DOHH2 (cell line): Measurements from ENCODE around the gene ZNF474.

Source experiments
- H3F3A ChIP-seq: fragments of 200-600 bp; sonication (generic), shearing (Covaris generic); 2 replicates; pipeline ENCODE4 v1.6.0; 2016; ENCODE audit warnings: antibody characterized with exemption, mild to moderate bottlenecking; ENCODE audit not compliant: control insufficient read depth, insufficient read depth
- H3K27ac ChIP-seq: fragments of 200-600 bp; sonication (generic); 2 replicates; pipeline ENCODE4 v1.5.1; 2014; ENCODE audit warnings: low read depth, mild to moderate bottlenecking, low read length, moderate library complexity
- H3K27me3 ChIP-seq: fragments of 200-600 bp; sonication (generic); 2 replicates; pipeline ENCODE4 v1.6.1; 2014; ENCODE audit warnings: mild to moderate bottlenecking, low read length, mixed read lengths; ENCODE audit not compliant: control insufficient read depth
- H3K36me3 ChIP-seq: fragments of 200-600 bp; sonication (generic); 2 replicates; pipeline ENCODE4 v1.6.1; 2014; ENCODE audit warnings: mild to moderate bottlenecking, low read length, moderate library complexity, mixed read lengths; ENCODE audit not compliant: control insufficient read depth
- H3K4me1 ChIP-seq: fragments of 200-600 bp; sonication (generic); 2 replicates; pipeline ENCODE4 v1.6.1; 2014; ENCODE audit warnings: mild to moderate bottlenecking, low read length, mixed read lengths; ENCODE audit not compliant: control insufficient read depth
- H3K4me2 ChIP-seq: fragments of 200-600 bp; sonication (generic); 2 replicates; pipeline ENCODE4 v1.6.0; 2014; ENCODE audit warnings: mild to moderate bottlenecking, low read length, moderate library complexity
- H3K4me3 ChIP-seq: fragments of 200-600 bp; sonication (generic); 2 replicates; pipeline ENCODE4 v1.5.1; 2014; ENCODE audit warnings: mild to moderate bottlenecking, low read length, mixed read lengths
- H3K79me2 ChIP-seq: fragments of 200-600 bp; sonication (generic); 2 replicates; pipeline ENCODE4 v1.6.1; 2014; ENCODE audit warnings: mild to moderate bottlenecking, low read length, mixed read lengths; ENCODE audit not compliant: control insufficient read depth
- H3K9me2 ChIP-seq: fragments of 200-600 bp; sonication (generic); replicated peaks from 2 replicates; pipeline ENCODE4 v1.6.1; 2014; ENCODE audit warnings: mild to moderate bottlenecking, low read length, mixed read lengths; ENCODE audit not compliant: control insufficient read depth
- H3K9me3 ChIP-seq: fragments of 200-600 bp; sonication (generic); 2 replicates; pipeline ENCODE4 v1.6.1; 2014; ENCODE audit warnings: antibody characterized with exemption, low read length, mixed read lengths; ENCODE audit not compliant: control insufficient read depth, insufficient read depth
- H4K20me1 ChIP-seq: fragments of 200-600 bp; sonication (generic); 2 replicates; pipeline ENCODE4 v1.6.0; 2014; ENCODE audit warnings: low read depth, mild to moderate bottlenecking, antibody characterized with exemption, low read length, moderate library complexity; ENCODE audit not compliant: control insufficient read depth, insufficient read depth
- CTCF ChIP-seq: fragments of 200-600 bp; sonication (generic); IDR thresholded peaks from one replicate; pipeline ENCODE4 v1.5.1; 2014; ENCODE audit warnings: antibody characterized with exemption, mild to moderate bottlenecking, low read depth, low read length; ENCODE audit not compliant: poor library complexity, severe bottlenecking
- EZH2phosphoT487 ChIP-seq: fragments of 200-600 bp; sonication (generic); IDR thresholded peaks from 2 replicates; pipeline ENCODE4 v1.6.1; 2017; ENCODE audit warnings: borderline replicate concordance, mild to moderate bottlenecking, antibody characterized with exemption, low read length, moderate library complexity, mixed read lengths

Gene ZNF474

GRCh38 chr5:122155546-122155945 lies 26.2 kb downstream of the ZNF474 start:
- Histone ChIP-seq H3K4me2 (no peak overlapping the region), H3K4me3 (no peak overlapping the region), H3K9me2 (no peaks in the 10 kb centered on the region), H3K79me2 (no peaks in the 10 kb centered on the region), H3K27ac (no peak overlapping the region), H3K9me3 (no peaks in the 10 kb centered on the region), H3K27me3 (no peaks in the 10 kb centered on the region), H4K20me1 (no peaks in the 10 kb centered on the region), H3F3A (no peaks in the 10 kb centered on the region), H3K36me3 (no peaks in the 10 kb centered on the region), H3K4me1 (no peaks in the 10 kb centered on the region)
- TF ChIP-seq CTCF (no peak), EZH2phosphoT487 (no peak)

GRCh38 chr5:122156724-122157325 lies 27.5 kb downstream of the ZNF474 start:
- no peaks in the 10 kb centered on the region for H3K4me1 ChIP-seq
- H3K9me3 ChIP-seq, result no peaks in the 10 kb centered on the region
- no peak overlapping the region for H3K4me3 ChIP-seq
- no peaks in the 10 kb centered on the region for H3K36me3 ChIP-seq
- H3K79me2 ChIP-seq, result no peaks in the 10 kb centered on the region
- no peak overlapping the region for H3K27ac ChIP-seq
- no peaks in the 10 kb centered on the region for H3F3A ChIP-seq
- no peaks in the 10 kb centered on the region for H3K27me3 ChIP-seq
- no peaks in the 10 kb centered on the region for H4K20me1 ChIP-seq
- TF ChIP-seq EZH2phosphoT487 (no peak), CTCF (peak; percentile 36)
- no peaks in the 10 kb centered on the region for H3K9me2 ChIP-seq
- H3K4me2 ChIP-seq, result no peak overlapping the region

GRCh38 chr5:122162100-122162638 lies 32.8 kb downstream of the ZNF474 start:
- Histone ChIP-seq H3K4me3 (no peak overlapping the region), H3F3A (no peaks in the 10 kb centered on the region), H4K20me1 (no peaks in the 10 kb centered on the region), H3K27me3 (no peaks in the 10 kb centered on the region), H3K4me2 (no peak overlapping the region), H3K36me3 (no peaks in the 10 kb centered on the region), H3K9me2 (no peaks in the 10 kb centered on the region), H3K9me3 (no peaks in the 10 kb centered on the region), H3K4me1 (no peaks in the 10 kb centered on the region), H3K79me2 (no peaks in the 10 kb centered on the region), H3K27ac (no peak overlapping the region)
- TF ChIP-seq EZH2phosphoT487 (no peak), CTCF (no peak)
